GM12892 (cell line): ENCODE data around the gene ACSM6.

Experiments
- POLR2A ChIP-seq: IDR thresholded peaks from 2 replicates; pipeline ENCODE4 v1.6.1; 2011; ENCODE audit warnings: low read depth, low read length, control low read depth
- POLR2AphosphoS5 ChIP-seq: IDR thresholded peaks from 2 replicates; pipeline ENCODE4 v1.6.1; 2011; ENCODE audit warnings: low read depth, low read length, control low read depth

GRCh38 chr10:95214793-95215192, 20.8 kb downstream of the ACSM6 start:
- TF ChIP-seq POLR2A (no peak), POLR2AphosphoS5 (no peak)
